Loucy (cell line): ENCODE measurements around the gene SERPINA1.
"Not testable (repeated sequence)": the region's sequence is repeated elsewhere in the genome, so short reads cannot be mapped to it uniquely, and the experiment has no call there.

Experiments
- H2AFZ ChIP-seq: fragments of 200-600 bp; sonication (generic); 2 replicates; pipeline ENCODE4 v1.6.0; 2016; ENCODE audit warnings: antibody characterized with exemption, mild to moderate bottlenecking, low read length, moderate library complexity
- H3F3A ChIP-seq: fragments of 200-600 bp; 2 replicates; pipeline ENCODE4 v1.6.0; 2016; ENCODE audit warnings: antibody characterized with exemption, low read depth, mild to moderate bottlenecking
- H3K27me3 ChIP-seq: fragments of 200-600 bp; sonication (generic); 2 replicates; pipeline ENCODE4 v1.6.1; 2014; ENCODE audit warnings: low read length, mild to moderate bottlenecking; ENCODE audit not compliant: insufficient read depth, poor library complexity, severe bottlenecking
- H3K36me3 ChIP-seq: fragments of 200-600 bp; sonication (generic); 2 replicates; pipeline ENCODE4 v1.6.1; 2016; ENCODE audit warnings: low read length; ENCODE audit not compliant: insufficient read depth
- H3K4me1 ChIP-seq: fragments of 200-600 bp; sonication (generic); 2 replicates; pipeline ENCODE4 v1.5.1; 2014; ENCODE audit warnings: low read length, mild to moderate bottlenecking; ENCODE audit not compliant: insufficient read depth, poor library complexity, severe bottlenecking
- H3K4me2 ChIP-seq: fragments of 200-600 bp; sonication (generic); 2 replicates; pipeline ENCODE4 v1.6.0; 2014; ENCODE audit warnings: antibody characterized with exemption, low read length, low read depth, mild to moderate bottlenecking; ENCODE audit not compliant: poor library complexity, severe bottlenecking
- H3K4me3 ChIP-seq: fragments of 200-600 bp; sonication (generic); 2 replicates; pipeline ENCODE4 v1.5.1; 2014; ENCODE audit warnings: low read length, mild to moderate bottlenecking, mixed read lengths; ENCODE audit not compliant: poor library complexity, severe bottlenecking
- H3K79me2 ChIP-seq: fragments of 200-600 bp; sonication (generic); 2 replicates; pipeline ENCODE4 v1.6.1; 2014; ENCODE audit warnings: low read length; ENCODE audit not compliant: insufficient read depth
- H3K9ac ChIP-seq: fragments of 200-600 bp; sonication (generic); 2 replicates; pipeline ENCODE4 v1.6.0; 2014; ENCODE audit warnings: mild to moderate bottlenecking, low read depth, low read length, moderate library complexity; ENCODE audit not compliant: poor library complexity, severe bottlenecking
- H3K9me2 ChIP-seq: fragments of 200-600 bp; sonication (generic); replicated peaks from 2 replicates; pipeline ENCODE4 v1.6.1; 2016; ENCODE audit warnings: low read depth, low read length, mixed read lengths
- H3K9me3 ChIP-seq: fragments of 200-600 bp; sonication (generic); 2 replicates; pipeline ENCODE4 v1.6.1; 2014; ENCODE audit warnings: mild to moderate bottlenecking, antibody characterized with exemption, low read length, low read depth; ENCODE audit not compliant: insufficient read depth
- H4K20me1 ChIP-seq: fragments of 200-600 bp; sonication (generic); 2 replicates; pipeline ENCODE4 v1.6.0; 2014; ENCODE audit warnings: antibody characterized with exemption, low read length, mild to moderate bottlenecking; ENCODE audit not compliant: insufficient read depth, poor library complexity, severe bottlenecking
- EZH2phosphoT487 ChIP-seq: fragments of 200-600 bp; IDR thresholded peaks from 2 replicates; pipeline ENCODE4 v1.6.1; 2018; ENCODE audit warnings: antibody characterized with exemption, mild to moderate bottlenecking, moderate library complexity, borderline replicate concordance
- TF ChIP-seq, protein P1 (sequence below): fragments of 200-600 bp; sonication (generic); conservative IDR thresholded peaks from 2 replicates; pipeline ENCODE4 v1.5.1; 2014; ENCODE audit warnings: mild to moderate bottlenecking, antibody characterized with exemption, low read length

The SERPINA1 gene

DNA sequence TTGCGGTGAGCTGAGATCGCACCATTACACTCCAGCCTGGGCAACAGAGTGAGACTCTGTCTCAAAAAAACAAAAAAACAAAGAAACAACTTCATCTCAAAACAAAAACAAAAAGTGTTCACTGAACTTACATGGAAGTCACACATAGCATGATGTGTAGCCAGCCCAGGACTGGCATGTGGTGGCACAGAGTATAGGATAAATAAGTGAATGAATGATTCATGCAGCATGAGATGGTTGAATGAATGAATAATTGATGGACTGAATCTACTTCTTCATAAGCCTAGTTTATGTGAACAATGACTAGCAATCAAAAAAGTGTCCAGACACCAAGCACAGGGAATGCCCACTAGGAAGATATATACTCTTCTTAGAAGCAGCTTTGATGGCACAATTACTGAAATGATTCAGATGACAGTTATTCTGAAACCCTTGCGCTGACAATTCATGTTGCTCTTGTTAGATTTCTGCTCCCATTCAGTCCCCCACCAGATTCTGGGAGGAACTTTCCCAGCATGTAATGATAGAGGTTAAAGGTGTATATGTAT is 33.7 kb downstream of the SERPINA1 start:
- H2AFZ ChIP-seq, result no peak overlapping the region
- H4K20me1 ChIP-seq, result no peaks in the 10 kb centered on the region
- no peaks in the 10 kb centered on the region for H3K27me3 ChIP-seq
- H3K4me2 ChIP-seq, result no peak overlapping the region
- H3K36me3 ChIP-seq, result no peaks in the 10 kb centered on the region
- no peaks in the 10 kb centered on the region; the same call in 1 of the 2 replicates for H3K9me3 ChIP-seq
- H3F3A ChIP-seq, result no peaks in the 10 kb centered on the region
- TF ChIP-seq EZH2phosphoT487, result no peak
- TF ChIP-seq, protein P1, sequence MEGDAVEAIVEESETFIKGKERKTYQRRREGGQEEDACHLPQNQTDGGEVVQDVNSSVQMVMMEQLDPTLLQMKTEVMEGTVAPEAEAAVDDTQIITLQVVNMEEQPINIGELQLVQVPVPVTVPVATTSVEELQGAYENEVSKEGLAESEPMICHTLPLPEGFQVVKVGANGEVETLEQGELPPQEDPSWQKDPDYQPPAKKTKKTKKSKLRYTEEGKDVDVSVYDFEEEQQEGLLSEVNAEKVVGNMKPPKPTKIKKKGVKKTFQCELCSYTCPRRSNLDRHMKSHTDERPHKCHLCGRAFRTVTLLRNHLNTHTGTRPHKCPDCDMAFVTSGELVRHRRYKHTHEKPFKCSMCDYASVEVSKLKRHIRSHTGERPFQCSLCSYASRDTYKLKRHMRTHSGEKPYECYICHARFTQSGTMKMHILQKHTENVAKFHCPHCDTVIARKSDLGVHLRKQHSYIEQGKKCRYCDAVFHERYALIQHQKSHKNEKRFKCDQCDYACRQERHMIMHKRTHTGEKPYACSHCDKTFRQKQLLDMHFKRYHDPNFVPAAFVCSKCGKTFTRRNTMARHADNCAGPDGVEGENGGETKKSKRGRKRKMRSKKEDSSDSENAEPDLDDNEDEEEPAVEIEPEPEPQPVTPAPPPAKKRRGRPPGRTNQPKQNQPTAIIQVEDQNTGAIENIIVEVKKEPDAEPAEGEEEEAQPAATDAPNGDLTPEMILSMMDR, result no peak
- no peaks in the 10 kb centered on the region for H3K4me1 ChIP-seq
- no peaks in the 10 kb centered on the region for H3K9me2 ChIP-seq
- H3K9ac ChIP-seq, result no peak overlapping the region
- no peak overlapping the region for H3K4me3 ChIP-seq
- no peaks in the 10 kb centered on the region for H3K79me2 ChIP-seq

DNA sequence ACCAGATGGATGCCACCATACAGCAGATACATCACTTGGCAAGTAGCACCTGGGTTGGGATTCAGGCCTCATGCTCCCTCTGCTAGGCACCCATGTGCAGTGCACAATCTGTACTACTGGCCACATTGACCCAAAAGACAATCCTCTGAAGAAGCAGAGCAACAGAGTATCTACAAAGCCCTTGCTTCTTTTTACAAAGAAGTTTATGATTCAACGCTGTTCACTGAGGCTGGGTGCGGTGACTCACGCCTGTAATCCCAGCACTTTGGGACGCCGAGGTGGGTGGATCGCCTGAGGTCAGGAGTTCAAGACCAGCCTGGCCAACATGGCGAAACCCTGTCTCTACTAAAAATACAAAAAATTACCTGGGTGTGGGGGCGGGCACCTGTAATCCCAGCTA is 34.2 kb downstream of the SERPINA1 start:
- not testable (repeated sequence) for H3K79me2 ChIP-seq, H3K36me3 ChIP-seq, H3K9me3 ChIP-seq, H3K27me3 ChIP-seq, H4K20me1 ChIP-seq, H3K4me2 ChIP-seq, H3F3A ChIP-seq, H3K4me3 ChIP-seq, H3K9ac ChIP-seq, H3K9me2 ChIP-seq, H2AFZ ChIP-seq, H3K4me1 ChIP-seq

DNA sequence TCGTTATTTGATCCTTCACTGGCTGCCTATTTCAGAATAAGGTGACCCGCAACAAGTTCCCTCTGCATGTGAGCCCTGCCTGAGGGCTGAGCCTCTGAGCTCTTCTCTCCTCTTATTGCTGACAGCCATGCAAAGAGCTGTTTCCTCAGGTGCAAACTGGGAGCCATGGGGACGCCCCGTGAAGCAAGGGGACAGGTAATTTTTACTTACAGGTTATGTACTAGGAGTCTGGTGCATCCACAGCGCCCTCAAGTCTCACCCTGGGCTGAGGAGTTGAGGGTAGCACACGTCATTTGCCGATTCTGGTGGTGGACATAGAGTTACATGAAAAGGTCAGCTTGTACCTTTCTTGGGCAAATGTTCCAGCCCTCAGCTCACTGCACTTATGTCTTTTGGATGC is 39.1 kb downstream of the SERPINA1 start:
- H2AFZ ChIP-seq, result no peak overlapping the region
- H3F3A ChIP-seq, result no peaks in the 10 kb centered on the region
- no peaks in the 10 kb centered on the region for H3K79me2 ChIP-seq
- no peaks in the 10 kb centered on the region for H3K27me3 ChIP-seq
- no peak for TF ChIP-seq EZH2phosphoT487
- TF ChIP-seq, protein P1, result no peak
- H4K20me1 ChIP-seq, result no peaks in the 10 kb centered on the region
- H3K36me3 ChIP-seq, result no peaks in the 10 kb centered on the region
- H3K4me1 ChIP-seq, result no peaks in the 10 kb centered on the region
- no peak overlapping the region for H3K4me3 ChIP-seq
- H3K9ac ChIP-seq, result no peak overlapping the region
- no peaks in the 10 kb centered on the region; the same call in 1 of the 2 replicates for H3K9me3 ChIP-seq
- no peaks in the 10 kb centered on the region for H3K9me2 ChIP-seq
- no peak overlapping the region for H3K4me2 ChIP-seq

DNA sequence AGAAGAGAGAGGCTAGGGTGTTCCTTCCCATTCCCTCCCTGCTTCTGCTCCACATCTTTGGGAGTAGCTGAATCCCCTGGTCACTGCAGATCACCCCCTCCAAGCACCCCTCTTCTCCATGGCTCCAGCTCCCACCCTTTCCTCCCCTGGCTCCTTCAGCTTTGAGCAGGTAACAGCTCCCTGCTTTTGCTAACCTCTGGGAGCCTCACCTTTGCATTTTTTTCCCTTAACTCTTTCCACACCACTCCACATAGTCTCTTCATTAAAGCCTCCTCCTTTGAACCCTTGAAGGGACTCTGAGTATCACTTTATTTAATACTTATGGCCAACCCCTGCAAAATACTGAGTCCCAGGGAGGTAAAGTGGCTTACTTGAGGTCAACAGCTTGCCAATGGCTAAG is 39.6 kb downstream of the SERPINA1 start:
- H3K4me2 ChIP-seq, result no peak overlapping the region
- H3K4me1 ChIP-seq, result no peaks in the 10 kb centered on the region
- no peaks in the 10 kb centered on the region for H3K27me3 ChIP-seq
- no peaks in the 10 kb centered on the region for H3K36me3 ChIP-seq
- H4K20me1 ChIP-seq, result no peaks in the 10 kb centered on the region
- H3K9ac ChIP-seq, result no peak overlapping the region
- H3K79me2 ChIP-seq, result no peaks in the 10 kb centered on the region
- no peaks in the 10 kb centered on the region for H3F3A ChIP-seq
- H3K9me2 ChIP-seq, result no peaks in the 10 kb centered on the region
- no peaks in the 10 kb centered on the region; the same call in 1 of the 2 replicates for H3K9me3 ChIP-seq
- H3K4me3 ChIP-seq, result no peak overlapping the region
- no peak for TF ChIP-seq EZH2phosphoT487
- TF ChIP-seq, protein P1, result no peak
- no peak overlapping the region for H2AFZ ChIP-seq
